ENCODE measurements around the gene PPM1H. TPM values are rescaled to one million over a fixed set of nuclear protein-coding genes. Genes with fewer than 3 reads are reported as not detected.

Gene PPM1H
- total and polyA plus RNA-seq, 10 of the 15 experiments (the other 5 are each of a cell fraction or from before 2014, with no cell fraction given) = 0.11 to 0.83 (median 0.49) TPM

DNA sequence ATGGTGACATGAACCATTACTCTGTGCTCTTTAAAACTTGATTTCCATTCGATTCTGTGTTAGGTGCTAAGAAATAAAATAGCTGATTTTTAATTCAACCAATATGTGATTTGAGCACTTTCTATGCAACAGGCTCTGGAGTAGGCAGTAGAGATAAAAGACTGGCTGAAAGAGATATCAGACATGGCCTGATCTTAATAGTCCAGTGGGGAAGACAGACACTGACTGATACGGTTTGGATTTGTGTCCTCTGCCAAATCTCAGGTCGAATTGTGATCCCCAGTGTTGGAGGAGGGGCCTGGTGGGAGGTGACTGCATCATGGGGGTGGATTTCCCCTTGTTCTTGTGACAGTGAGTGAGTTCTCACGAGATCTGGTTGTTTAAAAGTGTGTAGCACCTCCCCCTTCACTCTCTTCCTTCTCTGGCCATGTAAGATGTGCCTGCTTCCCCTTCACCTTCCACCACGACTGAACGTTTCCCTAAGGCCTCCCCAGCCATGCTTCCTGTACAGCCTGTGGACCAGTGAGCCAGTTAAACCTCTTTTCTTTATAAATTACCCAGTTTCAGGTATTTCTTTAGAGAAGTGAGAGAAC, 128.6 kb downstream of the PPM1H start:
- Histone ChIP-seq H3K4me3 (no peak overlapping the region), H3K4me2 (ENCODE audit: control insufficient read depth, insufficient read depth) (no peak overlapping the region), H3K27ac (ENCODE audit: control insufficient read depth, insufficient read depth) (no peak overlapping the region), H2AFZ (ENCODE audit: control insufficient read depth, low read depth, low read length) (no peak overlapping the region), H3K27me3 (replicated peaks in 1 of 2; ENCODE audit: control insufficient read depth in 2 of 2, insufficient read depth in 2 of 2, low read length in 1 of 2) (no peaks in the 10 kb centered on the region), H3K36me3 (ENCODE audit: control insufficient read depth in 2 of 2, insufficient read depth in 2 of 2, low read length in 1 of 2) (no peaks in the 10 kb centered on the region), H3K79me2 (ENCODE audit: control insufficient read depth, insufficient read depth, low read length) (no peaks in the 10 kb centered on the region), H4K20me1 (ENCODE audit: control insufficient read depth, insufficient read depth) (no peaks in the 10 kb centered on the region), H3K4me1 (ENCODE audit: control insufficient read depth, insufficient read depth, low read length) (peaks cover 12% of the 10 kb centered on the region; the same call in 1 of the 2 replicates), H3K9ac (ENCODE audit: control insufficient read depth, insufficient read depth, low read length) (no peak overlapping the region), H3K9me3 (replicated peaks; ENCODE audit: control insufficient read depth, insufficient read depth, low read length) (peaks cover 2% of the 10 kb centered on the region; the same call in 1 of the 3 replicates)
- no peak for FAIRE-seq
- intact Hi-C loops (cut with micrococcal nuclease; ENCODE audit: unreplicated experiment) = loop anchor here (10.0 kb wide), 1 partner anchor 542 kb away; the partner anchor contains the start of gene USP15
- in situ Hi-C loops (cut with MboI) = no loop called here
- ChIA-PET SMC1A (ENCODE audit: uncharacterized antibody, unreplicated experiment) (interaction anchor here (2.1 kb wide), 1 partner anchor 368 kb away, joined by 7 read pairs; no protein-coding TSS in a partner anchor), POLR2A (no interaction called here), CTCF (interaction anchor here (1.0 kb wide), 1 partner anchor 371 kb away, joined by 3 read pairs; no protein-coding TSS in a partner anchor), RAD21 (ENCODE audit: unreplicated experiment) (no interaction called here)
- TF ChIP-seq SUPT20H (IDR thresholded peaks at IDR 0.05; ENCODE audit: borderline replicate concordance, control insufficient read depth, low read depth, low read length) (no peak), ASH2L (IDR thresholded peaks at IDR 0.05; ENCODE audit: borderline replicate concordance, low read depth) (no peak), CHD1 (IDR thresholded peaks at IDR 0.05; ENCODE audit: low read depth, low read length) (no peak), NR2C1 (IDR thresholded peaks at IDR 0.05) (no peak), YY1 (IDR thresholded peaks at IDR 0.05; ENCODE audit: low read depth, low read length) (no peak), JUNB (IDR thresholded peaks at IDR 0.05) (no peak), MTA2 (IDR thresholded peaks at IDR 0.05; ENCODE audit: low read depth) (no peak), BACH1 (IDR thresholded peaks at IDR 0.05; ENCODE audit: borderline replicate concordance) (no peak)
- TF ChIP-seq, protein P1, sequence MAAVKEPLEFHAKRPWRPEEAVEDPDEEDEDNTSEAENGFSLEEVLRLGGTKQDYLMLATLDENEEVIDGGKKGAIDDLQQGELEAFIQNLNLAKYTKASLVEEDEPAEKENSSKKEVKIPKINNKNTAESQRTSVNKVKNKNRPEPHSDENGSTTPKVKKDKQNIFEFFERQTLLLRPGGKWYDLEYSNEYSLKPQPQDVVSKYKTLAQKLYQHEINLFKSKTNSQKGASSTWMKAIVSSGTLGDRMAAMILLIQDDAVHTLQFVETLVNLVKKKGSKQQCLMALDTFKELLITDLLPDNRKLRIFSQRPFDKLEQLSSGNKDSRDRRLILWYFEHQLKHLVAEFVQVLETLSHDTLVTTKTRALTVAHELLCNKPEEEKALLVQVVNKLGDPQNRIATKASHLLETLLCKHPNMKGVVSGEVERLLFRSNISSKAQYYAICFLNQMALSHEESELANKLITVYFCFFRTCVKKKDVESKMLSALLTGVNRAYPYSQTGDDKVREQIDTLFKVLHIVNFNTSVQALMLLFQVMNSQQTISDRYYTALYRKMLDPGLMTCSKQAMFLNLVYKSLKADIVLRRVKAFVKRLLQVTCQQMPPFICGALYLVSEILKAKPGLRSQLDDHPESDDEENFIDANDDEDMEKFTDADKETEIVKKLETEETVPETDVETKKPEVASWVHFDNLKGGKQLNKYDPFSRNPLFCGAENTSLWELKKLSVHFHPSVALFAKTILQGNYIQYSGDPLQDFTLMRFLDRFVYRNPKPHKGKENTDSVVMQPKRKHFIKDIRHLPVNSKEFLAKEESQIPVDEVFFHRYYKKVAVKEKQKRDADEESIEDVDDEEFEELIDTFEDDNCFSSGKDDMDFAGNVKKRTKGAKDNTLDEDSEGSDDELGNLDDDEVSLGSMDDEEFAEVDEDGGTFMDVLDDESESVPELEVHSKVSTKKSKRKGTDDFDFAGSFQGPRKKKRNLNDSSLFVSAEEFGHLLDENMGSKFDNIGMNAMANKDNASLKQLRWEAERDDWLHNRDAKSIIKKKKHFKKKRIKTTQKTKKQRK (IDR thresholded peaks at IDR 0.05; ENCODE audit: low read depth, low read length) = no peak
- TF ChIP-seq, protein P2, sequence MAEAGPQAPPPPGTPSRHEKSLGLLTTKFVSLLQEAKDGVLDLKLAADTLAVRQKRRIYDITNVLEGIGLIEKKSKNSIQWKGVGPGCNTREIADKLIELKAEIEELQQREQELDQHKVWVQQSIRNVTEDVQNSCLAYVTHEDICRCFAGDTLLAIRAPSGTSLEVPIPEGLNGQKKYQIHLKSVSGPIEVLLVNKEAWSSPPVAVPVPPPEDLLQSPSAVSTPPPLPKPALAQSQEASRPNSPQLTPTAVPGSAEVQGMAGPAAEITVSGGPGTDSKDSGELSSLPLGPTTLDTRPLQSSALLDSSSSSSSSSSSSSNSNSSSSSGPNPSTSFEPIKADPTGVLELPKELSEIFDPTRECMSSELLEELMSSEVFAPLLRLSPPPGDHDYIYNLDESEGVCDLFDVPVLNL (IDR thresholded peaks at IDR 0.05; ENCODE audit: low read depth, low read length) = no peak
- TF ChIP-seq, protein P3, sequence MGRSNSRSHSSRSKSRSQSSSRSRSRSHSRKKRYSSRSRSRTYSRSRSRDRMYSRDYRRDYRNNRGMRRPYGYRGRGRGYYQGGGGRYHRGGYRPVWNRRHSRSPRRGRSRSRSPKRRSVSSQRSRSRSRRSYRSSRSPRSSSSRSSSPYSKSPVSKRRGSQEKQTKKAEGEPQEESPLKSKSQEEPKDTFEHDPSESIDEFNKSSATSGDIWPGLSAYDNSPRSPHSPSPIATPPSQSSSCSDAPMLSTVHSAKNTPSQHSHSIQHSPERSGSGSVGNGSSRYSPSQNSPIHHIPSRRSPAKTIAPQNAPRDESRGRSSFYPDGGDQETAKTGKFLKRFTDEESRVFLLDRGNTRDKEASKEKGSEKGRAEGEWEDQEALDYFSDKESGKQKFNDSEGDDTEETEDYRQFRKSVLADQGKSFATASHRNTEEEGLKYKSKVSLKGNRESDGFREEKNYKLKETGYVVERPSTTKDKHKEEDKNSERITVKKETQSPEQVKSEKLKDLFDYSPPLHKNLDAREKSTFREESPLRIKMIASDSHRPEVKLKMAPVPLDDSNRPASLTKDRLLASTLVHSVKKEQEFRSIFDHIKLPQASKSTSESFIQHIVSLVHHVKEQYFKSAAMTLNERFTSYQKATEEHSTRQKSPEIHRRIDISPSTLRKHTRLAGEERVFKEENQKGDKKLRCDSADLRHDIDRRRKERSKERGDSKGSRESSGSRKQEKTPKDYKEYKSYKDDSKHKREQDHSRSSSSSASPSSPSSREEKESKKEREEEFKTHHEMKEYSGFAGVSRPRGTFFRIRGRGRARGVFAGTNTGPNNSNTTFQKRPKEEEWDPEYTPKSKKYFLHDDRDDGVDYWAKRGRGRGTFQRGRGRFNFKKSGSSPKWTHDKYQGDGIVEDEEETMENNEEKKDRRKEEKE (IDR thresholded peaks at IDR 0.05) = no peak
- TF ChIP-seq, protein P4, sequence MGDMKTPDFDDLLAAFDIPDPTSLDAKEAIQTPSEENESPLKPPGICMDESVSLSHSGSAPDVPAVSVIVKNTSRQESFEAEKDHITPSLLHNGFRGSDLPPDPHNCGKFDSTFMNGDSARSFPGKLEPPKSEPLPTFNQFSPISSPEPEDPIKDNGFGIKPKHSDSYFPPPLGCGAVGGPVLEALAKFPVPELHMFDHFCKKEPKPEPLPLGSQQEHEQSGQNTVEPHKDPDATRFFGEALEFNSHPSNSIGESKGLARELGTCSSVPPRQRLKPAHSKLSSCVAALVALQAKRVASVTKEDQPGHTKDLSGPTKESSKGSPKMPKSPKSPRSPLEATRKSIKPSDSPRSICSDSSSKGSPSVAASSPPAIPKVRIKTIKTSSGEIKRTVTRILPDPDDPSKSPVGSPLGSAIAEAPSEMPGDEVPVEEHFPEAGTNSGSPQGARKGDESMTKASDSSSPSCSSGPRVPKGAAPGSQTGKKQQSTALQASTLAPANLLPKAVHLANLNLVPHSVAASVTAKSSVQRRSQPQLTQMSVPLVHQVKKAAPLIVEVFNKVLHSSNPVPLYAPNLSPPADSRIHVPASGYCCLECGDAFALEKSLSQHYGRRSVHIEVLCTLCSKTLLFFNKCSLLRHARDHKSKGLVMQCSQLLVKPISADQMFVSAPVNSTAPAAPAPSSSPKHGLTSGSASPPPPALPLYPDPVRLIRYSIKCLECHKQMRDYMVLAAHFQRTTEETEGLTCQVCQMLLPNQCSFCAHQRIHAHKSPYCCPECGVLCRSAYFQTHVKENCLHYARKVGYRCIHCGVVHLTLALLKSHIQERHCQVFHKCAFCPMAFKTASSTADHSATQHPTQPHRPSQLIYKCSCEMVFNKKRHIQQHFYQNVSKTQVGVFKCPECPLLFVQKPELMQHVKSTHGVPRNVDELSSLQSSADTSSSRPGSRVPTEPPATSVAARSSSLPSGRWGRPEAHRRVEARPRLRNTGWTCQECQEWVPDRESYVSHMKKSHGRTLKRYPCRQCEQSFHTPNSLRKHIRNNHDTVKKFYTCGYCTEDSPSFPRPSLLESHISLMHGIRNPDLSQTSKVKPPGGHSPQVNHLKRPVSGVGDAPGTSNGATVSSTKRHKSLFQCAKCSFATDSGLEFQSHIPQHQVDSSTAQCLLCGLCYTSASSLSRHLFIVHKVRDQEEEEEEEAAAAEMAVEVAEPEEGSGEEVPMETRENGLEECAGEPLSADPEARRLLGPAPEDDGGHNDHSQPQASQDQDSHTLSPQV (IDR thresholded peaks at IDR 0.05) = no peak
- ATAC-seq = peak; percentile 20; the same call in 2 of the 3 replicates
- 46% methylated on average over 6 of the region's 6 CpGs for WGBS (ENCODE audit: insufficient coverage, insufficient replicate concordance, low lambda C conversion rate, missing lambda C conversion rate)
- DNase-seq (ENCODE audit: low read depth, low spot score) = no peak
- BruUV-seq (replicated peaks) = no TSS peak

Data from GM12878 (cell line).